Spleen (tissue), 7 donors: ENCODE measurements around the gene TP63.

Experiments used
- CTCF ChIP-seq, 11 experiments: fragments of 200-600 bp in 7 of 11; fragments of 450-650 bp in 4 of 11; sonication (generic) in 4 of 11; IDR thresholded peaks in 8 of 11; conservative IDR thresholded peaks in 3 of 11; 1 replicate in 7 of 11; 2 replicates in 4 of 11; pipeline versions ENCODE4 v1.4.0 to v1.8.0; 2016 to 2021; ENCODE audit warnings: antibody characterized with exemption in 11 of 11, inconsistent platforms in 4 of 11, mild to moderate bottlenecking in 1 of 11
- POLR2A ChIP-seq, 3 donors: fragments of 450-650 bp; IDR thresholded peaks; one replicate each; pipeline ENCODE4 v1.5.1; 2017; ENCODE audit warnings: antibody characterized with exemption in 3 of 3, mild to moderate bottlenecking in 1 of 3
- POLR2AphosphoS5 ChIP-seq, 3 donors: sonication (generic); formaldehyde crosslinking; IDR thresholded peaks; one replicate each; pipeline ENCODE4 v1.5.1; 2017; ENCODE audit warnings: antibody characterized with exemption in 3 of 3
- donor health status: DM: no; HTN: no; CAD: no; lungs with moderate emphysema.
- donor health status: DM: no; HTN: no; CAD: no.
- donor health status: DM: no; HTN: no; CAD: no.

GRCh38 chr3:189836795-189837194 lies 205.6 kb downstream of the TP63 start:
- TF ChIP-seq CTCF (IDR thresholded peaks at IDR 0.05 in 8 of 11, conservative IDR thresholded peaks at IDR 0.05 in 3 of 11): no peak
- TF ChIP-seq POLR2AphosphoS5 (IDR thresholded peaks at IDR 0.05): no peak
- TF ChIP-seq POLR2A (IDR thresholded peaks at IDR 0.05): no peak
